H1 (cell line): ENCODE data around the gene GOLGA1. TPM values are rescaled to one million over a fixed set of nuclear protein-coding genes. Genes with fewer than 3 reads are reported as not detected.

Experiments used
- CTCF ChIA-PET: fragments of 300-600 bp; sonication (Branson Sonifier 250); formaldehyde crosslinking; loops from one replicate; lab custom pipeline; 2021; ENCODE audit not compliant: partially characterized antibody; lab: Charles Lee
- POLR2A ChIA-PET: fragments of 300-600 bp; sonication (Branson Sonifier 250); formaldehyde crosslinking; loops from one replicate; lab custom pipeline; 2021; ENCODE audit warnings: inconsistent platforms; ENCODE audit not compliant: partially characterized antibody; lab: Charles Lee
- DNase-seq, 2 experiments: peaks; one replicate each; pipeline versions ENCODE4 v3.0.0 to v3.0.0-alpha.2; 2010 to 2022; ENCODE audit warnings: low spot score in 2 of 2, low read depth in 1 of 2, mixed read lengths in 1 of 2
- FAIRE-seq: peaks from 2 replicates; lab custom pipeline; 2011; peaks lifted over from hg19 to GRCh38; lab: Jason Lieb, UNC
- H2AFZ ChIP-seq: 2 replicates; pipeline ENCODE4 v1.8.1; 2012; ENCODE audit warnings: low read length, inconsistent platforms
- H2AK5ac ChIP-seq: 2 replicates; pipeline ENCODE4 v1.6.1; 2013; ENCODE audit warnings: low read depth, low read length
- H2BK120ac ChIP-seq: replicated peaks from 2 replicates; pipeline ENCODE3; 2013; ENCODE audit warnings: low read depth, low read length, inconsistent platforms
- H2BK12ac ChIP-seq: 2 replicates; pipeline ENCODE4 v1.6.1; 2013; ENCODE audit warnings: low read depth, low read length
- H2BK15ac ChIP-seq: 2 replicates; pipeline ENCODE4 v1.6.1; 2013; ENCODE audit warnings: low read length
- H2BK20ac ChIP-seq: 2 replicates; pipeline ENCODE4 v1.6.1; 2013; ENCODE audit warnings: low read length
- H2BK5ac ChIP-seq: 2 replicates; pipeline ENCODE4 v1.6.1; 2013; ENCODE audit warnings: low read depth, low read length
- H3K14ac ChIP-seq: 2 replicates; pipeline ENCODE4 v1.6.1; 2013; ENCODE audit warnings: inconsistent platforms; ENCODE audit not compliant: insufficient read length
- H3K18ac ChIP-seq: 2 replicates; pipeline ENCODE4 v1.6.1; 2013; ENCODE audit warnings: low read length; ENCODE audit errors: extremely low read depth
- H3K23ac ChIP-seq: 2 replicates; pipeline ENCODE4 v1.6.1; 2013; ENCODE audit warnings: inconsistent platforms; ENCODE audit not compliant: insufficient read length
- H3K23me2 ChIP-seq: 2 replicates; pipeline ENCODE4 v1.6.1; 2013; ENCODE audit warnings: low read depth, low read length
- H3K27ac ChIP-seq: 2 replicates; pipeline ENCODE4 v1.6.1; 2011; ENCODE audit warnings: low read depth, low read length, inconsistent platforms
- H3K27me3 ChIP-seq, 4 experiments: replicated peaks in 1 of 4; 1 replicate in 1 of 4; 2 replicates in 3 of 4; pipeline versions ENCODE4 v1.6.1 to v1.8.1; 2011 to 2013; ENCODE audit warnings: low read length in 3 of 4, mild to moderate bottlenecking in 3 of 4, inconsistent platforms in 2 of 4, mixed read lengths in 2 of 4, moderate library complexity in 1 of 4; ENCODE audit not compliant: control insufficient read depth in 3 of 4, insufficient read depth in 3 of 4; ENCODE audit errors: extremely low read depth in 1 of 4
- H3K36me3 ChIP-seq, 4 experiments: 2 replicates each; pipeline versions ENCODE4 v1.6.1 to v1.8.1; 2011 to 2013; ENCODE audit warnings: mild to moderate bottlenecking in 4 of 4, low read length in 3 of 4, moderate library complexity in 2 of 4, control low read depth in 1 of 4, inconsistent platforms in 1 of 4; ENCODE audit not compliant: insufficient read depth in 4 of 4, control insufficient read depth in 2 of 4
- H3K4ac ChIP-seq: replicated peaks from 2 replicates; pipeline ENCODE3; 2013; ENCODE audit warnings: low read length, low read depth, mixed read lengths, inconsistent platforms; ENCODE audit not compliant: insufficient read length
- H3K4me1 ChIP-seq, 4 experiments: replicated peaks in 1 of 4; 1 replicate in 1 of 4; 2 replicates in 3 of 4; pipeline versions ENCODE4 v1.6.1 to v1.8.1; 2011 to 2013; ENCODE audit warnings: low read length in 3 of 4, inconsistent platforms in 2 of 4, mixed read lengths in 1 of 4; ENCODE audit not compliant: insufficient read depth in 4 of 4, control insufficient read depth in 3 of 4
- H3K4me2 ChIP-seq, 2 experiments: 2 replicates each; pipeline versions ENCODE4 v1.6.1 to v1.8.1; 2011 to 2013; ENCODE audit warnings: low read depth in 2 of 2, low read length in 2 of 2, control low read depth in 1 of 2, inconsistent platforms in 1 of 2, mild to moderate bottlenecking in 1 of 2; ENCODE audit not compliant: insufficient read depth in 1 of 2
- H3K4me3 ChIP-seq, 4 experiments: fragments of 200-600, 300-600 bp in 1 of 4; sonication (generic), shearing (Covaris generic), sonication (Bioruptor Twin) in 1 of 4; 2 replicates each; pipeline versions ENCODE4 v1.5.1 to v1.8.1; 2011 to 2016; ENCODE audit warnings: low read length in 4 of 4, low read depth in 3 of 4, control low read depth in 2 of 4, inconsistent platforms in 2 of 4, mild to moderate bottlenecking in 2 of 4, mixed read lengths in 1 of 4, moderate library complexity in 1 of 4; ENCODE audit not compliant: insufficient read depth in 2 of 4; ENCODE audit errors: extremely low read depth in 1 of 4
- H3K56ac ChIP-seq: replicated peaks from 2 replicates; pipeline ENCODE3; 2013; ENCODE audit warnings: low read depth, mild to moderate bottlenecking, mixed read lengths, low read length, inconsistent platforms; ENCODE audit not compliant: insufficient read length
- H3K79me1 ChIP-seq: 2 replicates; pipeline ENCODE4 v1.6.1; 2013; ENCODE audit warnings: low read depth, low read length, control low read depth
- H3K79me2 ChIP-seq, 2 experiments: 2 replicates each; pipeline versions ENCODE4 v1.6.1 to v1.8.1; 2012 to 2013; ENCODE audit warnings: low read length in 2 of 2, mild to moderate bottlenecking in 2 of 2, inconsistent platforms in 1 of 2; ENCODE audit not compliant: insufficient read depth in 2 of 2, control insufficient read depth in 1 of 2
- H3K9ac ChIP-seq, 4 experiments: replicated peaks in 1 of 4; 1 replicate in 1 of 4; 2 replicates in 3 of 4; pipeline versions ENCODE4 v1.6.1 to v1.8.1; 2011 to 2013; ENCODE audit warnings: low read depth in 3 of 4, low read length in 3 of 4, control low read depth in 2 of 4, mild to moderate bottlenecking in 2 of 4, moderate library complexity in 2 of 4, inconsistent platforms in 1 of 4; ENCODE audit errors: extremely low read depth in 1 of 4
- H3K9me3 ChIP-seq, 2 experiments: 2 replicates each; pipeline versions ENCODE4 v1.6.1 to v1.8.1; 2012 to 2013; ENCODE audit warnings: mild to moderate bottlenecking in 2 of 2, moderate library complexity in 2 of 2, control low read depth in 1 of 2, inconsistent platforms in 1 of 2, low read depth in 1 of 2, low read length in 1 of 2, mixed read lengths in 1 of 2; ENCODE audit not compliant: insufficient read depth in 2 of 2
- H4K20me1 ChIP-seq, 2 experiments: replicated peaks in 1 of 2; 2 replicates each; pipeline versions ENCODE3 to v1.8.1; 2011 to 2013; ENCODE audit warnings: inconsistent platforms in 2 of 2, low read length in 2 of 2, mild to moderate bottlenecking in 1 of 2; ENCODE audit not compliant: insufficient read depth in 2 of 2, control insufficient read depth in 1 of 2
- H4K5ac ChIP-seq: 2 replicates; pipeline ENCODE4 v1.6.1; 2013; ENCODE audit warnings: low read length, low read depth, mixed read lengths, inconsistent platforms; ENCODE audit not compliant: insufficient read length
- H4K8ac ChIP-seq: 2 replicates; pipeline ENCODE4 v1.8.0; 2013; ENCODE audit warnings: mild to moderate bottlenecking, moderate library complexity, low read length, inconsistent platforms; ENCODE audit not compliant: insufficient read depth; ENCODE audit errors: extremely low read depth
- H4K91ac ChIP-seq: replicated peaks from 2 replicates; pipeline ENCODE3; 2013; ENCODE audit warnings: low read length, mixed read lengths, inconsistent platforms; ENCODE audit not compliant: insufficient read length
- WGBS, 2 experiments: shearing (Covaris generic) in 1 of 2; methylation state at CpG; one replicate each; pipeline versions ENCODE4 v1.1.6 to v1.1.7; 2013 to 2015; ENCODE audit warnings: low lambda C conversion rate in 2 of 2, mixed read lengths in 2 of 2, inconsistent platforms in 1 of 2, low coverage in 1 of 2, missing lambda C conversion rate in 1 of 2; ENCODE audit not compliant: insufficient replicate concordance in 2 of 2, insufficient coverage in 1 of 2, insufficient read length in 1 of 2; ENCODE audit errors: extremely low coverage in 1 of 2, missing lambda C conversion rate in 1 of 2; 5-methylcytosine and 5-hydroxymethylcytosine counted together
- polyA plus RNA-seq, 7 experiments: library from polyadenylated mRNA; depleted of rRNA in 3 of 7; stranded (reverse) in 5 of 7; unstranded in 2 of 7; fragments of >200 nt in 5 of 7; fragments of 200-250 nt in 2 of 7; gene quantifications; 1 replicate in 5 of 7; 2 replicates in 1 of 7; 4 replicates in 1 of 7; pipeline versions ENCODE4 v1.2.1 to v1.2.3, GENCODE V29; 2011 to 2013; ENCODE audit warnings: missing spikeins in 2 of 7, mixed read lengths in 2 of 7
- total RNA-seq: library from RNA; stranded (reverse); fragmentation: NEBNext Ultra II Directional; extraction: Animal tissue kit (Norgen Biotek cat#: 25700); gene quantifications from 2 replicates; pipeline ENCODE4 v1.2.1, GENCODE V29; 2021
- TF ChIP-seq, protein P1 (sequence below): IDR thresholded peaks from 2 replicates; pipeline ENCODE4 v1.6.1; 2012; ENCODE audit warnings: inconsistent platforms

GOLGA1 gene
- total and polyA plus RNA-seq, 2 of the 8 experiments (the other 6 are each of a cell fraction or from before 2014, with no cell fraction given): 4.8 to 6.5 TPM

DNA sequence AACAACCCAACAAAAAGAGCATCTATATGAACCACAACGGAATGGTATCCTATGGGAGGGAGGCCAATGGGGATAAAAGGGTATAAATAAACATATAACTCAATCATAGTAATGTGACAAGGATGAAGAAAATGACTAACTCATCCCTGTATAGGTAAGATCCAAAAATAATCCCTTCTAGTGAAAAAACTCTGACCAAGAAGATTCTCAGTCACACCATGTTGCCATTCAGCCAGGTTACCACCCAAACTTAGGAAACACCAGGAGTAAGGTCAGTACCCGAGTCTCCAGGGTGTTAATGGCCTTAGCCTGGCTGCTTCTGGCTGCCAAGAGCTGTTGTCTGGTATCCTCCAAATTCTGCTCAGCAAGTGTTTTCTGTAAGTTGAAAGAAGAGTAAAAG is 32.8 kb downstream of the GOLGA1 start:
- Histone ChIP-seq H3K56ac (no peak overlapping the region), H2BK20ac (no peak overlapping the region), H3K27me3 (no peaks in the 10 kb centered on the region), H3K79me2 (no peaks in the 10 kb centered on the region), H4K91ac (no peak overlapping the region), H3K23me2 (peaks cover 2% of the 10 kb centered on the region; the same call in 1 of the 2 replicates), H3K4me2 (no peak overlapping the region), H3K4ac (no peak overlapping the region), H3K14ac (no peak overlapping the region), H2BK15ac (no peak overlapping the region), H3K4me1 (no peaks in the 10 kb centered on the region; a peak in 2 of 7 replicates), H2AFZ (no peak overlapping the region), H3K27ac (no peak overlapping the region), H3K18ac (no peak overlapping the region), H4K5ac (no peak overlapping the region), H3K79me1 (no peaks in the 10 kb centered on the region), H3K4me3 (no peak overlapping the region), H4K8ac (no peak overlapping the region), H2AK5ac (no peak overlapping the region), H3K9me3 (no peaks in the 10 kb centered on the region), H3K23ac (no peak overlapping the region), H2BK120ac (no peak overlapping the region), H3K9ac (no peak overlapping the region), H2BK12ac (no peak overlapping the region), H2BK5ac (no peak overlapping the region), H4K20me1 (peaks cover 0 to 2% of the 10 kb centered on the region in 2 experiments), H3K36me3 (peaks cover 0 to 7% (median 2%) of the 10 kb centered on the region in 4 experiments; a peak in 2 of 8 replicates)
- DNase-seq (no peak), FAIRE-seq (no peak)
- 89% methylated on average over 2 of the region's 2 CpGs; no CpG with 5 or more reads in 1 of the 2 experiments for WGBS, 2 experiments
- TF ChIP-seq, protein P1, sequence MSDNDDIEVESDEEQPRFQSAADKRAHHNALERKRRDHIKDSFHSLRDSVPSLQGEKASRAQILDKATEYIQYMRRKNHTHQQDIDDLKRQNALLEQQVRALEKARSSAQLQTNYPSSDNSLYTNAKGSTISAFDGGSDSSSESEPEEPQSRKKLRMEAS: no peak
- ChIA-PET POLR2A (interaction anchor here (1.0 kb wide), 2 partner anchors 10 to 46 kb away, joined by 3 read pairs; partner anchors contain the start of genes ARPC5L and RPL35), CTCF (interaction anchor here (1.1 to 1.2 kb wide), 2 partner anchors 52 to 356 kb away, joined by 3 read pairs; no protein-coding TSS in a partner anchor)
